Glutamatergic neuron (in vitro differentiated cells): ENCODE data around the gene ZC3H12A. TPM values are rescaled to one million over a fixed set of nuclear protein-coding genes. Genes with fewer than 3 reads are reported as not detected.
A peak's percentile ranks its signal among the peaks of the same experiment; 100 is the strongest.

ENCODE experiments used
- DNase-seq: peaks from one replicate; pipeline ENCODE4 v3.0.0; 2022
- H3K27ac Mint-ChIP-seq: one replicate; pipeline ENCODE4 v1.8.0; 2020; ENCODE audit warnings: mild to moderate bottlenecking, mixed read lengths, inconsistent platforms; ENCODE audit not compliant: unreplicated experiment
- H3K27me3 Mint-ChIP-seq: one replicate; pipeline ENCODE4 v1.8.0; 2020; ENCODE audit warnings: mild to moderate bottlenecking, moderate library complexity, mixed read lengths, inconsistent platforms; ENCODE audit not compliant: unreplicated experiment
- H3K36me3 Mint-ChIP-seq: one replicate; pipeline ENCODE4 v1.8.0; 2020; ENCODE audit warnings: mild to moderate bottlenecking, mixed read lengths, inconsistent platforms; ENCODE audit not compliant: unreplicated experiment
- H3K4me1 Mint-ChIP-seq: one replicate; pipeline ENCODE4 v1.8.0; 2020; ENCODE audit warnings: mild to moderate bottlenecking, low read depth, mixed read lengths, inconsistent platforms; ENCODE audit not compliant: unreplicated experiment
- H3K4me3 Mint-ChIP-seq: one replicate; pipeline ENCODE4 v1.8.0; 2020; ENCODE audit warnings: mild to moderate bottlenecking, mixed read lengths, inconsistent platforms; ENCODE audit not compliant: unreplicated experiment
- H3K9me3 Mint-ChIP-seq: one replicate; pipeline ENCODE4 v1.8.0; 2020; ENCODE audit warnings: mild to moderate bottlenecking, moderate library complexity, mixed read lengths, inconsistent platforms; ENCODE audit not compliant: unreplicated experiment
- CTCF ChIP-seq: fragments of 200-600 bp; sonication (generic); IDR thresholded peaks from one replicate; pipeline ENCODE4 v1.5.0; 2021; ENCODE audit not compliant: partially characterized antibody, unreplicated experiment
- total RNA-seq: library from RNA; stranded (reverse); fragmentation: NEBNext Ultra II Directional; extraction: Animal tissue kit (Norgen Biotek cat#: 25700); gene quantifications from one replicate; pipeline ENCODE4 v1.2.1, GENCODE V29; 2021; ENCODE audit not compliant: unreplicated experiment

Gene ZC3H12A
- total RNA-seq, 1 donor from 2014 or later = 1.3 TPM

GRCh38 chr1:37486680-37487618, 12.6 kb downstream of the ZC3H12A start:
- Mint-ChIP-seq H3K9me3 (no peaks in the 10 kb centered on the region), H3K4me1 (no peaks in the 10 kb centered on the region), H3K4me3 (no peak overlapping the region), H3K27me3 (no peaks in the 10 kb centered on the region), H3K27ac (no peak overlapping the region), H3K36me3 (no peaks in the 10 kb centered on the region)
- peak; percentile 90 for DNase-seq
- peak; percentile 96 for TF ChIP-seq CTCF

GRCh38 chr1:37487619-37487984, 13.2 kb downstream of the ZC3H12A start:
- DNase-seq = no peak
- Mint-ChIP-seq H3K4me3 (no peak overlapping the region), H3K36me3 (no peaks in the 10 kb centered on the region), H3K27me3 (no peaks in the 10 kb centered on the region), H3K27ac (no peak overlapping the region), H3K4me1 (no peaks in the 10 kb centered on the region), H3K9me3 (no peaks in the 10 kb centered on the region)
- TF ChIP-seq CTCF = peak; percentile 34

- Mint-ChIP-seq H3K27me3 (peaks cover 2% of the 10 kb centered on the region), H3K36me3 (no peaks in the 10 kb centered on the region), H3K9me3 (no peaks in the 10 kb centered on the region), H3K27ac (no peak overlapping the region), H3K4me1 (no peaks in the 10 kb centered on the region), H3K4me3 (no peak overlapping the region)
- DNase-seq = no peak
- TF ChIP-seq CTCF = no peak
Observed at GRCh38 chr1:37493336-37494098, 19.1 kb downstream of the ZC3H12A start.

- H3K9me3 Mint-ChIP-seq = no peaks in the 10 kb centered on the region
- DNase-seq = no peak
- H3K27ac Mint-ChIP-seq = no peak overlapping the region
- H3K36me3 Mint-ChIP-seq = no peaks in the 10 kb centered on the region
- H3K4me1 Mint-ChIP-seq = no peaks in the 10 kb centered on the region
- no peak overlapping the region for H3K4me3 Mint-ChIP-seq
- peaks cover 2% of the 10 kb centered on the region for H3K27me3 Mint-ChIP-seq
- no peak for TF ChIP-seq CTCF
Observed at GRCh38 chr1:37495875-37496274, 21.5 kb downstream of the ZC3H12A start.
